ENCODE data around the gene HGFAC. TPM values are rescaled to one million over a fixed set of nuclear protein-coding genes. Genes with fewer than 3 reads are reported as not detected.

HGFAC gene
- total RNA-seq, 1 experiment from 2014 or later, result 0.37 TPM

DNA sequence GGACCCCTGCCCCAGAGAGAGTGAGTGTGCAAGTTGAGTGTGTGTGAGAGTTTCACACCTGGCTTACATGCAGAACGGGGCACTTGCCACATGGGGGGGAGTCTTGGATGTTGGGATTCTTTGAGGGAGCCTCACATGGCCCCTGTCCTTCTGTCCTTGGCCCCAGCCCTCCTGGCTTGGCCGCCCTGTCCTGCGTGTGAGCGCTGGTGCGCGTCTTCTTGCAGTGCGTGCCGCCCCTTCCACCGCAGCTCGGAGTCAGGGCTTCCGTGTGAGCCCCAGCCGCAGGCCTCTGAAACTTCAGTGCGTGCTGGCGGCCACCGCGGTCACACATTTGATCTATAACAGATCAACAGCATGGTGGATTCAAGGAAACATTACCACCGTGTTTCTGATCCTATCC is 30.1 kb upstream of the HGFAC start:
- H2BK20ac ChIP-seq (ENCODE audit: low read depth, low read length, poor library complexity, severe bottlenecking), result no peak overlapping the region
- H3K27ac ChIP-seq (ENCODE audit: insufficient read length, low read depth, low read length), result no peak overlapping the region
- no peak overlapping the region for H3K56ac ChIP-seq (ENCODE audit: insufficient read length, low read depth, low read length)
- H4K20me1 ChIP-seq (ENCODE audit: control insufficient read depth, insufficient read depth, insufficient read length), result no peaks in the 10 kb centered on the region
- H3K23ac ChIP-seq (ENCODE audit: insufficient read length, low read depth, low read length), result no peak overlapping the region
- Mint-ChIP-seq H3K27me3 (ENCODE audit: low read depth) (no peaks in the 10 kb centered on the region; the same call in 1 of the 2 replicates), H3K4me3 (no peak overlapping the region), H3K4me1 (peaks cover 5 to 12% of the 10 kb centered on the region in 2 experiments; a peak in 3 of 4 replicates), H3K36me3 (ENCODE audit: insufficient read depth in 1 of 3, low read depth in 3 of 3) (peaks cover 0 to 10% (median 0%) of the 10 kb centered on the region in 3 experiments; a peak in 2 of 7 replicates), H3K27ac (0 out of 7 replicates have a peak overlapping the region, but pooled peaks of 1 of the 3 experiments have one; percentile 6), H3K9me3 (no peaks in the 10 kb centered on the region)
- no peaks in the 10 kb centered on the region for H3K9me3 ChIP-seq (ENCODE audit: control insufficient read depth, low read depth, low read length)
- H2BK15ac ChIP-seq (ENCODE audit: low read depth, low read length), result no peak overlapping the region
- no peaks in the 10 kb centered on the region for H3K79me2 ChIP-seq (ENCODE audit: insufficient read depth, low read length)
- no peaks in the 10 kb centered on the region for H3K4me1 ChIP-seq (ENCODE audit: insufficient read depth, low read length)
- H3K14ac ChIP-seq (ENCODE audit: insufficient read depth, low read length), result no peak overlapping the region
- H3K79me1 ChIP-seq (ENCODE audit: insufficient read depth, low read depth, low read length, poor library complexity, severe bottlenecking), result no peaks in the 10 kb centered on the region
- no peak overlapping the region for H4K5ac ChIP-seq (ENCODE audit: insufficient read length, low read depth, low read length)
- H3K9ac ChIP-seq (ENCODE audit: extremely low read depth, insufficient read length, low read length), result no peak overlapping the region
- H2BK5ac ChIP-seq (ENCODE audit: insufficient read length, low read length), result no peak overlapping the region
- WGBS (ENCODE audit: extremely low coverage, insufficient read length, low lambda C conversion rate), result no CpG with 5 or more reads among the region's 17 CpGs
- H2BK120ac ChIP-seq (ENCODE audit: low read depth, low read length, poor library complexity, severe bottlenecking), result no peak overlapping the region
- H2AFZ ChIP-seq (ENCODE audit: low read length), result no peak overlapping the region
- no peak overlapping the region for H4K8ac ChIP-seq (replicated peaks; ENCODE audit: insufficient read length, low read depth, low read length)
- H3T11ph ChIP-seq (ENCODE audit: low read length), result no peak overlapping the region
- H3K18ac ChIP-seq (ENCODE audit: insufficient read length, low read depth, low read length), result no peak overlapping the region
- peaks cover 3% of the 10 kb centered on the region for H3K23me2 ChIP-seq (ENCODE audit: insufficient read length, low read depth, low read length, poor library complexity, severe bottlenecking)
- no peak overlapping the region for H3K4ac ChIP-seq (ENCODE audit: low read depth, low read length)
- H3K27me3 ChIP-seq (ENCODE audit: insufficient read depth, low read length), result no peaks in the 10 kb centered on the region
- DNase-seq, result peak; percentile 18
- TF ChIP-seq, protein P1, sequence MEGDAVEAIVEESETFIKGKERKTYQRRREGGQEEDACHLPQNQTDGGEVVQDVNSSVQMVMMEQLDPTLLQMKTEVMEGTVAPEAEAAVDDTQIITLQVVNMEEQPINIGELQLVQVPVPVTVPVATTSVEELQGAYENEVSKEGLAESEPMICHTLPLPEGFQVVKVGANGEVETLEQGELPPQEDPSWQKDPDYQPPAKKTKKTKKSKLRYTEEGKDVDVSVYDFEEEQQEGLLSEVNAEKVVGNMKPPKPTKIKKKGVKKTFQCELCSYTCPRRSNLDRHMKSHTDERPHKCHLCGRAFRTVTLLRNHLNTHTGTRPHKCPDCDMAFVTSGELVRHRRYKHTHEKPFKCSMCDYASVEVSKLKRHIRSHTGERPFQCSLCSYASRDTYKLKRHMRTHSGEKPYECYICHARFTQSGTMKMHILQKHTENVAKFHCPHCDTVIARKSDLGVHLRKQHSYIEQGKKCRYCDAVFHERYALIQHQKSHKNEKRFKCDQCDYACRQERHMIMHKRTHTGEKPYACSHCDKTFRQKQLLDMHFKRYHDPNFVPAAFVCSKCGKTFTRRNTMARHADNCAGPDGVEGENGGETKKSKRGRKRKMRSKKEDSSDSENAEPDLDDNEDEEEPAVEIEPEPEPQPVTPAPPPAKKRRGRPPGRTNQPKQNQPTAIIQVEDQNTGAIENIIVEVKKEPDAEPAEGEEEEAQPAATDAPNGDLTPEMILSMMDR (conservative IDR thresholded peaks at IDR 0.05), result no peak
- H3K4me2 ChIP-seq (ENCODE audit: insufficient read depth, insufficient read length, low read length), result no peak overlapping the region
- H2BK12ac ChIP-seq (ENCODE audit: insufficient read length, low read depth, low read length), result no peak overlapping the region
- no peak overlapping the region for H2AK5ac ChIP-seq (ENCODE audit: insufficient read length, low read length)
- H4K91ac ChIP-seq (ENCODE audit: insufficient read length, low read depth, low read length), result no peak overlapping the region

Data from H9 (cell line).